Measurements from ENCODE around the gene LGALS3BP. TPM values are rescaled to one million over a fixed set of nuclear protein-coding genes. Genes with fewer than 3 reads are reported as not detected.

LGALS3BP gene
- polyA plus RNA-seq, 1 donor (not counting 4 experiments of a cell fraction or from before 2014, with no cell fraction given): 53.0 TPM

GRCh38 chr17:78957128-78957527, 22.6 kb downstream of the LGALS3BP start:
- peaks cover 7% of the 10 kb centered on the region for H3K4me1 ChIP-seq (ENCODE audit: control insufficient read depth, extremely low read depth, insufficient read depth, low read length)
- FAIRE-seq: no peak
- H4K20me1 ChIP-seq (ENCODE audit: control insufficient read depth, extremely low read depth, insufficient read depth, low read length): no peaks in the 10 kb centered on the region
- TF ChIP-seq CTCF (optimal IDR thresholded peaks at IDR 0.05 in 1 of 3, IDR thresholded peaks at IDR 0.05 in 1 of 3, conservative IDR thresholded peaks at IDR 0.05 in 1 of 3; ENCODE audit: extremely low read depth in 1 of 3, insufficient read depth in 2 of 3, low read length in 3 of 3): no peak
- no peak for TF ChIP-seq EZH2 (IDR thresholded peaks at IDR 0.05; ENCODE audit: low read length)
- H3K9me1 ChIP-seq (ENCODE audit: control insufficient read depth, extremely low read depth, insufficient read depth, low read length): no peaks in the 10 kb centered on the region
- H3K79me2 ChIP-seq (ENCODE audit: control insufficient read depth, insufficient read depth, low read length): no peaks in the 10 kb centered on the region
- H3K4me3 ChIP-seq (ENCODE audit: control insufficient read depth in 2 of 3, extremely low read depth in 1 of 3, insufficient read depth in 2 of 3, low read depth in 1 of 3, low read length in 3 of 3): no peak overlapping the region
- H3K4me2 ChIP-seq (ENCODE audit: control insufficient read depth, extremely low read depth, insufficient read depth, low read depth, low read length): no peak overlapping the region
- no peak for DNase-seq (ENCODE audit: low read depth, low spot score)
- H3K9me3 ChIP-seq (ENCODE audit: control insufficient read depth, low read depth, low read length): no peaks in the 10 kb centered on the region
- no peaks in the 10 kb centered on the region for H3K36me3 ChIP-seq (ENCODE audit: control insufficient read depth in 2 of 2, extremely low read depth in 1 of 2, insufficient read depth in 2 of 2, low read length in 2 of 2)
- H3K9ac ChIP-seq (ENCODE audit: control insufficient read depth, extremely low read depth, insufficient read depth, low read length): no peak overlapping the region
- H3K27ac ChIP-seq (ENCODE audit: control insufficient read depth, insufficient read depth, low read length): no peak overlapping the region
- H2AFZ ChIP-seq (ENCODE audit: control insufficient read depth, low read length): no peak overlapping the region
- dilution Hi-C loops (cut with MboI; ENCODE audit: extremely low pct_ligation_motif_present, low sequenced_read_pairs): no loop called here
- H3K27me3 ChIP-seq (ENCODE audit: control insufficient read depth, extremely low read depth, insufficient read depth, low read length): peaks cover 21% of the 10 kb centered on the region

- no peak for DNase-seq (ENCODE audit: low read depth, low spot score)
- no peaks in the 10 kb centered on the region for H3K36me3 ChIP-seq (ENCODE audit: control insufficient read depth in 2 of 2, extremely low read depth in 1 of 2, insufficient read depth in 2 of 2, low read length in 2 of 2)
Measured at GRCh38 chr17:78956254-78956653, 23.5 kb downstream of the LGALS3BP start.

More at GRCh38 chr17:78956254-78956653, 23.5 kb downstream of the LGALS3BP start:
- peaks cover 7% of the 10 kb centered on the region for H3K4me1 ChIP-seq (ENCODE audit: control insufficient read depth, extremely low read depth, insufficient read depth, low read length)
- no peak for FAIRE-seq
- dilution Hi-C loops (cut with MboI; ENCODE audit: extremely low pct_ligation_motif_present, low sequenced_read_pairs): no loop called here
- no peaks in the 10 kb centered on the region for H4K20me1 ChIP-seq (ENCODE audit: control insufficient read depth, extremely low read depth, insufficient read depth, low read length)
- no peaks in the 10 kb centered on the region for H3K9me1 ChIP-seq (ENCODE audit: control insufficient read depth, extremely low read depth, insufficient read depth, low read length)
- no peaks in the 10 kb centered on the region for H3K9me3 ChIP-seq (ENCODE audit: control insufficient read depth, low read depth, low read length)
- H3K9ac ChIP-seq (ENCODE audit: control insufficient read depth, extremely low read depth, insufficient read depth, low read length): no peak overlapping the region
- H3K27me3 ChIP-seq (ENCODE audit: control insufficient read depth, extremely low read depth, insufficient read depth, low read length): peaks cover 21% of the 10 kb centered on the region
- H2AFZ ChIP-seq (ENCODE audit: control insufficient read depth, low read length): no peak overlapping the region
- no peak overlapping the region for H3K4me3 ChIP-seq (ENCODE audit: control insufficient read depth in 2 of 3, extremely low read depth in 1 of 3, insufficient read depth in 2 of 3, low read depth in 1 of 3, low read length in 3 of 3)
- H3K4me2 ChIP-seq (ENCODE audit: control insufficient read depth, extremely low read depth, insufficient read depth, low read depth, low read length): no peak overlapping the region
- H3K27ac ChIP-seq (ENCODE audit: control insufficient read depth, insufficient read depth, low read length): no peak overlapping the region
- H3K79me2 ChIP-seq (ENCODE audit: control insufficient read depth, insufficient read depth, low read length): no peaks in the 10 kb centered on the region
- no peak for TF ChIP-seq EZH2 (IDR thresholded peaks at IDR 0.05; ENCODE audit: low read length)
- no peak for TF ChIP-seq CTCF (optimal IDR thresholded peaks at IDR 0.05 in 1 of 3, IDR thresholded peaks at IDR 0.05 in 1 of 3, conservative IDR thresholded peaks at IDR 0.05 in 1 of 3; ENCODE audit: extremely low read depth in 1 of 3, insufficient read depth in 2 of 3, low read length in 3 of 3)
